Measurements from ENCODE around the gene REPS1. TPM values are rescaled to one million over a fixed set of nuclear protein-coding genes. Genes with fewer than 3 reads are reported as not detected.

The REPS1 gene
- total and polyA plus RNA-seq, 2 of the 13 experiments (the other 11 are each of a cell fraction or from before 2014, with no cell fraction given): 36.4 to 38.3 TPM

GRCh38 chr6:138963119-138963518, 24.9 kb downstream of the REPS1 start:
- no peak for DNase-seq (ENCODE audit: low spot score)
- no peaks in the 10 kb centered on the region for H4K20me1 ChIP-seq (ENCODE audit: insufficient read depth, low read length)
- peaks cover 9% of the 10 kb centered on the region for H3K4me1 ChIP-seq (ENCODE audit: insufficient read depth, low read length)
- 97% methylated on average over 3 of the region's 3 CpGs for WGBS (ENCODE audit: low lambda C conversion rate)
- no peak overlapping the region for H3K4me2 ChIP-seq (ENCODE audit: low read depth, low read length)
- H2AFZ ChIP-seq (ENCODE audit: low read length): no peak overlapping the region
- no peak overlapping the region for H3K4me3 ChIP-seq (replicated peaks in 1 of 3; ENCODE audit: insufficient read depth in 1 of 3, low read depth in 2 of 3, low read length in 3 of 3)
- no peak for FAIRE-seq
- no peak for TF ChIP-seq ZSCAN22 (CRISPR knock-in tag; IDR thresholded peaks at IDR 0.05)
- no peak for TF ChIP-seq AKAP8 (CRISPR knock-in tag; IDR thresholded peaks at IDR 0.05)
- no peak for TF ChIP-seq ZFP41 (CRISPR knock-in tag; IDR thresholded peaks at IDR 0.05; ENCODE audit: borderline replicate concordance)
- TF ChIP-seq SYNCRIP (IDR thresholded peaks at IDR 0.05; ENCODE audit: insufficient read depth, low read depth, low read length): no peak
- TF ChIP-seq PCBP2 (optimal IDR thresholded peaks at IDR 0.05; ENCODE audit: low read depth, low read length, poor library complexity, severe bottlenecking): no peak
- no peak for TF ChIP-seq U2AF1 (optimal IDR thresholded peaks at IDR 0.05; ENCODE audit: low read depth, low read length)
- no peak for ATAC-seq
- H3K27ac ChIP-seq (ENCODE audit: extremely low read length, insufficient read depth, low read length): no peak overlapping the region
- ChIA-PET CTCF (ENCODE audit: low intra/inter-chr PET ratio, low total read pairs) (no interaction called here), POLR2A (no interaction called here)
- H3K79me2 ChIP-seq (ENCODE audit: insufficient read depth, low read length): peaks cover 65% of the 10 kb centered on the region
- in situ Hi-C loops (cut with HindIII; ENCODE audit: extremely low pct_ligation_motif_present, low pct_unique_long_range_greater_than_20kb): no loop called here
- H3K36me3 ChIP-seq (replicated peaks in 1 of 2; ENCODE audit: control insufficient read depth in 1 of 2, insufficient read depth in 2 of 2, low read length in 2 of 2): no peaks in the 10 kb centered on the region
- intact Hi-C loops (cut with micrococcal nuclease; ENCODE audit: unreplicated experiment): no loop called here
- H3K27me3 ChIP-seq (ENCODE audit: control insufficient read depth in 1 of 2, insufficient read depth in 2 of 2, low read length in 2 of 2): no peaks in the 10 kb centered on the region
- no peaks in the 10 kb centered on the region for H3K9me3 ChIP-seq (ENCODE audit: low read length)
- BruUV-seq (replicated peaks): no TSS peak
- no peak overlapping the region for H3K9ac ChIP-seq (ENCODE audit: insufficient read depth, low read depth, low read length)

GRCh38 chr6:138959521-138959920, 28.5 kb downstream of the REPS1 start:
- POLR2A ChIA-PET: no interaction called here
- TF ChIP-seq FOXC1 (CRISPR knock-in tag; IDR thresholded peaks at IDR 0.05; ENCODE audit: borderline replicate concordance) (no peak), ZNF160 (CRISPR knock-in tag; IDR thresholded peaks at IDR 0.05) (no peak), ZFP90 (CRISPR knock-in tag; IDR thresholded peaks at IDR 0.05; ENCODE audit: borderline replicate concordance) (no peak), KLF12 (CRISPR knock-in tag; IDR thresholded peaks at IDR 0.05; ENCODE audit: borderline replicate concordance) (no peak), HNRNPL (IDR thresholded peaks at IDR 0.05; ENCODE audit: low read depth, low read length) (no peak), ZNF292 (CRISPR knock-in tag; IDR thresholded peaks at IDR 0.05; ENCODE audit: borderline replicate concordance, low read depth) (no peak), ZBTB3 (CRISPR knock-in tag; IDR thresholded peaks at IDR 0.05; ENCODE audit: borderline replicate concordance, low read depth) (no peak), RBFOX2 (IDR thresholded peaks at IDR 0.05; ENCODE audit: low read depth, low read length) (no peak), ARID5B (CRISPR knock-in tag; IDR thresholded peaks at IDR 0.05) (no peak), THAP8 (CRISPR knock-in tag; IDR thresholded peaks at IDR 0.05; ENCODE audit: borderline replicate concordance) (no peak)

More at GRCh38 chr6:138959521-138959920, 28.5 kb downstream of the REPS1 start:
- in situ Hi-C loops (cut with HindIII; ENCODE audit: extremely low pct_ligation_motif_present, low pct_unique_long_range_greater_than_20kb) (no loop called here), intact Hi-C loops (cut with micrococcal nuclease; ENCODE audit: unreplicated experiment) (no loop called here)
- H3K4me1 ChIP-seq (ENCODE audit: insufficient read depth, low read length): peaks cover 38% of the 10 kb centered on the region
- 98% methylated on average over 3 of the region's 3 CpGs for WGBS (ENCODE audit: low lambda C conversion rate)
- H3K9me3 ChIP-seq (ENCODE audit: low read length): no peaks in the 10 kb centered on the region
- no peak overlapping the region for H3K4me2 ChIP-seq (ENCODE audit: low read depth, low read length)
- ATAC-seq (no peak), FAIRE-seq (no peak), DNase-seq (ENCODE audit: low spot score) (no peak)
- CTCF ChIA-PET (ENCODE audit: low intra/inter-chr PET ratio, low total read pairs): no interaction called here
- no peak overlapping the region for H3K4me3 ChIP-seq (replicated peaks in 1 of 3; ENCODE audit: insufficient read depth in 1 of 3, low read depth in 2 of 3, low read length in 3 of 3)
- H3K79me2 ChIP-seq (ENCODE audit: insufficient read depth, low read length): peaks cover 50% of the 10 kb centered on the region
- H2AFZ ChIP-seq (ENCODE audit: low read length): no peak overlapping the region
- H3K27ac ChIP-seq (ENCODE audit: extremely low read length, insufficient read depth, low read length): no peak overlapping the region
- H3K9ac ChIP-seq (ENCODE audit: insufficient read depth, low read depth, low read length): no peak overlapping the region
- no peaks in the 10 kb centered on the region for H3K27me3 ChIP-seq (ENCODE audit: control insufficient read depth in 1 of 2, insufficient read depth in 2 of 2, low read length in 2 of 2)
- no peaks in the 10 kb centered on the region for H3K36me3 ChIP-seq (replicated peaks in 1 of 2; ENCODE audit: control insufficient read depth in 1 of 2, insufficient read depth in 2 of 2, low read length in 2 of 2)
- peaks cover 9% of the 10 kb centered on the region; the same call in 1 of the 2 replicates for H4K20me1 ChIP-seq (ENCODE audit: insufficient read depth, low read length)
- BruUV-seq (replicated peaks): no TSS peak
